ENCODE measurements around the gene SNW1.
"Not testable (repeated sequence)": the region's sequence is repeated elsewhere in the genome, so short reads cannot be mapped to it uniquely, and the experiment has no call there.

Gene SNW1

DNA sequence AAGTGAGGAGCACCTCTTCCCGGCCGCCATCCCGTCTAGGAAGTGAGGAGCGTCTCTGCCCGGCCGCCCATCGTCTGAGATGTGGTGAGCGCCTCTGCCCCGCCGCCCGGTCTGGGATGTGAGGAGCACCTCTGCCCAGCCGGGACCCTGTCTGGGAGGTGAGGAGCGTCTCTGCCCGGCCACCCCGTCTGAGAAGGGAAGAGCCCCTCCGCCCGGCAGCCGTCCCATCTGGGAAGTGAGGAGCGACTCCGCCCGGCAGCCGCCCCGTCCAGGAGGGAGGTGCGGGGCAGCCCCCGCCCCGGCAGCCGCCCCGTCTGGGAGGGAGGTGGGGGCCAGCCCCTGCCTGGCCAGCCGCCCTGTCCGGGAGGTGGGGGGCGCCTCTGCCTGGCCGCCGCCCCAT is 13.5 kb downstream of the SNW1 start:
- DNase-seq, result not testable (repeated sequence)

DNA sequence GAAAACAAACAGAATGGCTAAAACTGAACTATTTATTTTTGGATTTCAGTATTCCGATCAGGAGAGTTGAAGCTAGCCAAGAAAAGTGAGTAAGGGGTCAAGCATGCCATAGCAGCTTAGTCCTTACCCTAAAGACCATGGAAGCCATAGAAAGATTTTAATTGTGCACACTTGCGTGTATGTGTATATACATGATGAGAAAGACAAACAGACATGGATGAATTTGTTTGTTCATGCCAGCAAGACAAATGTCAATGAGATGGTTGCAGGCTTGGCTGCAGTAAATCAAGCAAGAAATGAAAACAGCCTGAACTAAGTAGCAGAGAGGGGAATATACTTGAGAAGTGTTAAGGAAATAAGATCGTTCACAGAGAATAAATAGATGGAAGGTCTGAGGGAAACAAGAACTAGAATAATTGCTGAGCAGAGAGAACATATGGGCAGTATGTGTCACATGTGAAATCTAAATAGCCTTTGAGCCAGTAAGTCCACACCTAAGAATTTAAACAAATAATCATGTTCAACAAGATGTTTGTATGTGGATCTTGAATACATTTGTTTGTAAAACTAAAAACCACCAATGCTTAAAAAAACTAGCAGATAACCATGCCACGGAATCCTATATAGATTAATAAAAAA is 14.8 kb downstream of the SNW1 start:
- no peak for DNase-seq

DNA sequence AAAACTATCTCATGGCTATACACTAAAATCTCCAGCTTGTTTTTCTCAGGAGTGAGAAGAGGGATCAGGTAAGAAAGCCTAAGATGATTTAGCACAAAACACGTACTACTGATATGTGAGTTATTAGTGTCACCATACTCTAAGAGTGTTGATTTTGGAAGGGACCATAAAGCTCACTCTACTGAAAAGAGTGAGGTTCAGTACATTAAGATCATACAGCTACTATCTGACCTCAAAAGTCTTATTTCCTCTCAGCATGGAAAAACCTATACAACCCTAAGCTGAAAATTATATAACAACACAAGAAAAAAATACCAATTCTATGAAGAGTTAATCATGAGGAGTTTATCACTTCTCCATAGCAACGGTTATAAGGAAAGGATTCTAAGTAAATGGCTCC is 19.5 kb downstream of the SNW1 start:
- DNase-seq, result no peak

DNA sequence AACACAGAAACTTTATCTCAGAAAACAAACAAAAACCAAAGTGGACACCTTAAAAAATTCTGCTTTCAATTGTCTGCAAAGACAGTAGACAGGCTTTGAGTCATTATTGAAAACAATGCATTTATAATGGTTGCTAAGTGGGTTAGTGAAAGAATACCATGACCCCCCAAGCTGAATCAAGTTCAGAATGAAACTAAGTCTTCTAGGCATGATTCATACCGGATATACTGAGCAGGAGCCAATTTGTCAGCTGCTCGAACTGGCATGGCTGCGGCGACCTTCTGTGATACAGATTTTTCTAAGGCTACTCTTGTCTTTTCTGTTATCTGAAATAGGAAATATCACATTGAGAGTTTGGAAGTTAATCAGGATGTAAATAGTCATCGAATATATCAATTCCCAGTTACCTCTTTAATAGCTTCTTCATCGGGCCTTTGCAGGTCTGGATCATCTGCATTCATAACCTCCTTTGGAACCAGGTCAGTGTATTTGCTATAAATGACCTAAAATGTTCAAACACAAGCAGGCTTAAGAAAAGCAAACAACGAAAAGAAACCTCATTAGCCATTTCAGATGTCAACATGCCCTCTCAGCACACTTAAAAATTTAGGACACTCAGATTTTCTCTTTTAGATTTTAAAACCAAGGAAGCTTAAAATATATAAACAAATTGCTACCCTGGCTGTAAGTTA is 22.3 kb downstream of the SNW1 start:
- DNase-seq, result no peak

DNA sequence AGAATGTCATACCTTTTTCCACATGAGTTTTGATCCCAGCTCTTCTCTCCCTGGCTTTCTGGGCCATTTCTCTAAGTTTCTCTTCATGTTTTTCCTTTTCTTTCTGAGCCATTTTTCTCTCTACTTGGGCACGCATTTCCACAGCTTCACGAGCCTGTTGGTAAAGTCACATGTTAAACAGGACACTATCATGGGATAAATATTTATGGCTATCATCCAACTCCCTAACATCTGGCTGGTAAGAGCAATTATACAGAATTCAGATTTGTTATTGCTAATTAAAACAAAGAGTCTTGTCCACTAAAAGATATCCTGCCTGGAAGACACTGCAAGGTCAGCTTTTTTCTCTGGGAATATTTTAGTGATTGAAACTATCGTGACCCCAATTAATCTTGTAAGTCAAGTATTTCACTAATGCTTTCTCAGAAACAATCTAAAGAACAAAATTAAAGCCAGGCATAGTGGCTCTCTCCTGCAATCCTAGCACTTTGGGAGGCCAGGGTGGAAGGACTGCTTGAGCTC is 29.9 kb downstream of the SNW1 start:
- no peak for DNase-seq

DNA sequence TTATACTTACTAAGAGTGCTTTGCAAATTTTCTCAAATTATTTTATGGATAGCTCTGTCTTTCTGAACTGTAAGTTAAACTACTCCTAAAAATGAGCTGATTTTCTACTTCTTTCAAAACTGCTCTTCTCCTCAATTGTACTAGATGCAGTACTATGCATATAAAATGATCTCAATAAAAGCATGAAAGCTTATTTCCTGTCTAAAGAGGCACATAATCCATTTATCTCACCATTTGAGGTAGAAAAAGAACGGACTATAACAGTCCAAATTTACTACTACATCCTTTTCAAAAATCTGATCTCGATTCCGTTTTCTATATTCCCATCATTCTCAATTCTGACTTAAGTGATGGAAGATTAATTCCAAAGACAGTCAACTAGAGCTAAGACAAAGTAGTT is 38.7 kb downstream of the SNW1 start:
- DNase-seq, result no peak

DNA sequence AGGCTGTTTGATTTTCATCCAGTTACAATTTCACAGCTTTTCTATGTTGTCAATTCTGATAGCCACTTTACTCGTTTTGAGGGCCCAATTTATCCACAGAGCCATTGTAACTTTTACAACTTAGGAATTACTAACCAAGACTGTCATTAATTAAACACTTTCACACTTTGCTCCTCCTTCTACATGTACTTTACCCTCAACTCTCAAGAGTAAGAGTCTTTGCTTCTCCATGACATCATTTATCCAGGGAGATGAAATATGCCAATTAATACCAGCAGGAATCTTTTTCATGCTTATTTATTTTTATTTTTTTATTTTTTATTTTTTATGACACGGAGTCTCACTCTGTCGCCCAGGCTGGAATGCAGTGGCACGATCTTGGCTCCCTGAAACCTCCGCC is 39.5 kb downstream of the SNW1 start:
- no peak for DNase-seq

DNA sequence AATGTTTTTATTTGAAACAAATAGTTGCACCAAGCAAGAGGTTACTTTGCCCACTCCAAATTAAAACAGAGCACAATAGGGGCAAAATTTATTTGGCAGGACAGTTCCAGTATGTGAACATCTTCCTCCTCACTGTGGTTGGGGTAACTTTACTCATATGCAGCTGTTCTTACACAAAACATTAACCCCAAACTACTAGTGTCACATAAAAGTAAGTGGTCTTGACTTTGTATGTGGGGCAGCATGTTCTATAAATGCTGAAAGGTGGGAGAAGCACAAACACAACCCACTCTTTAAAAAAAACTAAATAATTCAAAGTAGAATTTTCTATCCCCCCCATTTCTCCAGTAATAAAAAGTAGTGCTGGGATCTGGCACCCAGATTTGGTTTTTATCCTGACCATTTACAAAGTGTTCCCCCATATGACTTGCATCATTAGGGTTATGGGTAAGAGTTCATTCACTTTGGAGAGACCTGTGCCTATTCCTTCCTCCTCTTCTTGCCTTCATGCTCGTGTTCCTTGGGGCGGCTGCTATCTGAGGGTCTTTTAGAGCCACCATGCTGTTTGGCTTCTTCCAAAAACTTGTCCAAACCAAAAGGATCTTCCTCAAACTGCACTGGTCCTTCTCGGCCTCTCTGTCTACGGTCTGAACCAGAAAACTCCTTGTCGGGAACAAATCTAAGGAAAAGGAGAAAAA is 43.2 kb downstream of the SNW1 start:
- DNase-seq, result no peak

DNA sequence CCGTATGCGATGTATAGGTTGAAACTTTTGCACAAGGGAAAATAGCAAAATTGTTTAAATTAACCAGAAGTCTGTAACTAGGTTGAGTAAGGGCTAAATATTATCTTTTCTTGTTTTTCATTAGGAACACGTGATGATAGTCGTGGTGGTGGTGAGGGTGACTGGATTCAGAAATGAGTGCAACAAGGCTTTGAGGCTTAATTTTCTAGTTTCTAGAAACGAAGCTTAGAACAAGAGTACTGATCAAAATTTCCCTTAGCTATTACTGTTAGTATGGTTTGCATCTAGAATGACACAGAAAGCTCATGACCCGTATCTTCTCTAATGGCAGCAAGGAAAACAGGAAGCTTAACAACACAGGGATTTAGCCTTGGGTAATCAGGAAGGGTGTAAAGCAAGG is 46.0 kb downstream of the SNW1 start:
- DNase-seq, result no peak

DNA sequence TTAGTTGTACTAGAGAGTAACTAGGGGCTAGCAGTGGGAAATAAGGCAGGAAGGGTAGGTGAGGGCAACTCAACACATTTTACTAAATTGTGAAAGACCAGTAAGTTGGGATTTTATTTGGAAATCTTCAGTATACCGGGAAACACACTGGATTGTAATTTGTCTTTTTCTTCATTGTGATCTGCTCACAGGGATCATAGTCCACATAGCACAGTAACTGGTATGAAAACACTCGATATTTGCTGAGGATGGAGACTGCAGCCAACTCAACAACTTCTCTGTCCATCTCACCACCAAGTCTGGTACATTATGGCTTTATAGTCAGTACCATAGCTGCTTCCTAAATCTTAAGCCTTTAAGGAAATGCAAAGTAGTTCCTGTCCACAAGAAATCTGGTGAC is 50.6 kb downstream of the SNW1 start:
- no peak for DNase-seq

DNA sequence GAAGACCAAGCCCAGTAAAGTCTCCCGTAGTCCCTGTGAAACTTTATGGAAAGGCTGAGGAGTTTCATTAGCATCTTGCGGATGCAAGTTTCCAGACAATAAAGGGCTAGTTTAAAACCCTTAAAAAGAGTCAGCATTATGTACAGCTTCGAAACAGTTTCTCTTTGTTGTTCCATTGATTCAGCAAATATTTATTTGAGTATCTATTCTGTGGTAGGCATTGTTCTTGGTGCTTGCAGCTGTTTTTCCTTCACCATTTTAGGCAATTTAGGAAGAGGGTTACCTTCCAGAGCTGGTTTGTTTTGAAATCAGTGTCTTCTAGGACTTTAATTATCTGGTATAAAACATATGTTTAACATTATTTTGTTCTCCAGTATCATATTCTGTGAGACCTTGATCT is 51.5 kb downstream of the SNW1 start:
- DNase-seq, result no peak

DNA sequence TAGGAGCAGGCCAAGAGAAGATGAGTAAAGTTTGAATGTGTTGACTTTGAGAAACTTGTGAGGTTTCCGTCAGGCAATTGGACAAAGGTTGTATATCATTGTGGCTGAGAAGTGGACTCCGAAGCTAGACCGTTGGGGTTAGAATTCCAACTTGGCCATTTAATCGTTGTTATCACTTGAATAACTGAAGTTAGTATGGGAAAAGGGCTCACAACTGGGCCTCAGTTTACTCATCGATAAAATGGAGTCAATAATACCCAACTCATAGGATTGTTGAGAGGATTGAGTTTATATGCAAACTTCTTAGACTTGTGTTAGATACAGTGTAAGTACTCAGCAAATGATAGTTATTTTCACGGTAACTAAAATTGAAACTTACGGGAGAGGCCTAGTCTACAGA is 52.2 kb downstream of the SNW1 start:
- DNase-seq, result no peak

DNA sequence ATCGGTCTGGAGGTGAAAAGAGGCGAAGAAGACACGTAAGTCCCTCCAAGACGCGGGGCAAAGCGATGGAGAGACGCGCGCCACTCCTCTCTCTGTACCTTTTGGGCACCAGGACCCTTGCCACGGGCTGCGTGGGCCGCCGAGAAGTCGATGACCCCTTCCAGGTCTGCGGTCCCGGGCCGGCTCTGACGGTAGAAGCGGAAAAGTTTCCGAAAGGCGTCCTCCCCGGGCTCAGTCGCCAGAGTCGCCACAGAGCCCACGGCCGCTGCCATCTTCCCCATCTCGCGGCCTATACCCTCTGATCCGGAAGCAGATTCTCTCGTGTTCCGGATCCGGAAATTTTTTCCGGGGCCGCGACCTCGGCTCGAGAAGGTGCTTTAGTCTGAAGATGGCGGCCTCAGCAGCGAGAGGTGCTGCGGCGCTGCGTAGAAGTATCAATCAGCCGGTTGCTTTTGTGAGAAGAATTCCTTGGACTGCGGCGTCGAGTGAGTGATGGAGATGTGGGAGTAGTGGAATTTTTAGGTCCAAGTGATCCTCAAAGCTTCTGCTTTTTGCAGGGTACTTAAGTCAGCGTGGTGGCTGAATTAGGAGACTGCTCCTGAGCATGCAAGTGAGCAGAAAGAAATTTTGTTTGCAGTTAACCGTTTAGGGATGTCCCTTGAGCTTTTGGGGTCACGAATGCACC is 53.1 kb downstream of the SNW1 start, which contains the start of the genes ALKBH1 and SLIRP:
Gene ALKBH1, minus strand, starts transcription at position 300 of the 685 bp plus-strand sequence. Its CDS starts 19 bp downstream, at position 281.
Gene SLIRP, plus strand, starts transcription at position 380 of the 685 bp plus-strand sequence. Its CDS starts 9 bp downstream, at position 389.
- DNase-seq, result peak; percentile 52

DNA sequence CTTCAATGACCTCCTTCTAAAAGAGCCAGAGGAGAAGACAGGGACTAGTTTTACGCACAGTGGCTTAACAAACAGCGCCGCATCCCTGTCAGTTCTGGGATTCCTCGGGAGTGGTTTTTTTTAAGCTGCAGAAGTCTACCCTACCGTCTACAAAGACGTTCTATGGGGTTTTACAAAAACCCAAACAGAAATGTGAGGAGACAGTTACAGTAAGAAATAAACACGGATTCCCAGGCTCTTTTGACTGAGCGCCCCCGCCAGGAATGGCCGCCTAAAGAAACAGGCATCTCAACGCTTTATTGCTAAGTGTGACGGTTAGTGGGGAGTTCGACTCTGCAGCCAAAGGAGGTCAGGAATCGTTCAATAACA is 53.6 kb downstream of the SNW1 start:
- peak; percentile 2 for DNase-seq

DNA sequence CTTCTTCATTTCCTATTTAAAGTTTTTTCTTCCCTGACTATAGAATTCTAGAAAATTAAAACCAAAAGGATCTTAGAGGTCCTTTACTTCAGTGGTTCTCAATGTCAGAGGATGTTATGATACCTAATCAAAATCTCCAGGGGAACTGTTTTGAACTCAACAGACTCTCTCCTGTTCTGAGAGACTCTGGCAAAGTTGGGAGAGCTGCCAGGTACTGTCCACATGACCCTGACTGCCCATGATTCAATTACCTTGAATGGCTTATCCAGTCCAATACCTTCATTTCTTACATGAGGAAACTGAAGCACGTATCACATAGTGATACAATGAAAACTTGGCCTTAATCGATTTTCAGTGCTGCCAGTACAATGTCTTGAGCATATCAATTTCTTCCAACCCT is 69.7 kb downstream of the SNW1 start:
- DNase-seq, result no peak

DNA sequence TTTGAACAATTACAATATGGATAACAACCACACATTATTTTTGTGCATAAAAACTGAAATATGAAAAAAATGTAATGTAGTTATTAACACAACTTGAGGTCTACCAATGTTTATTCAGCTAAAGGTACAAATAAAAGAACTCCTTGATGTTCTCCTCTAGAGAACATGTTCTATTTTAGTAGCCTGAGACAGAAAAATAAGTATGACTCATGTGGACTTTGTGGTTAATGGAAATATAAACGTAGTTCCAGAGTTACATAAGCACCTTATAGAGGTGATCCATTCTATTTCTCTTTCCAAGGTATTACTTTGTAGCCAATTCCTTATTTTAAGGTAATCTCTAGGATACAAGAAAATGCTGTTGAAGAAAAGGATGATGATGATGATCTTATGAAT is 78.8 kb downstream of the SNW1 start:
- no peak for DNase-seq

DNA sequence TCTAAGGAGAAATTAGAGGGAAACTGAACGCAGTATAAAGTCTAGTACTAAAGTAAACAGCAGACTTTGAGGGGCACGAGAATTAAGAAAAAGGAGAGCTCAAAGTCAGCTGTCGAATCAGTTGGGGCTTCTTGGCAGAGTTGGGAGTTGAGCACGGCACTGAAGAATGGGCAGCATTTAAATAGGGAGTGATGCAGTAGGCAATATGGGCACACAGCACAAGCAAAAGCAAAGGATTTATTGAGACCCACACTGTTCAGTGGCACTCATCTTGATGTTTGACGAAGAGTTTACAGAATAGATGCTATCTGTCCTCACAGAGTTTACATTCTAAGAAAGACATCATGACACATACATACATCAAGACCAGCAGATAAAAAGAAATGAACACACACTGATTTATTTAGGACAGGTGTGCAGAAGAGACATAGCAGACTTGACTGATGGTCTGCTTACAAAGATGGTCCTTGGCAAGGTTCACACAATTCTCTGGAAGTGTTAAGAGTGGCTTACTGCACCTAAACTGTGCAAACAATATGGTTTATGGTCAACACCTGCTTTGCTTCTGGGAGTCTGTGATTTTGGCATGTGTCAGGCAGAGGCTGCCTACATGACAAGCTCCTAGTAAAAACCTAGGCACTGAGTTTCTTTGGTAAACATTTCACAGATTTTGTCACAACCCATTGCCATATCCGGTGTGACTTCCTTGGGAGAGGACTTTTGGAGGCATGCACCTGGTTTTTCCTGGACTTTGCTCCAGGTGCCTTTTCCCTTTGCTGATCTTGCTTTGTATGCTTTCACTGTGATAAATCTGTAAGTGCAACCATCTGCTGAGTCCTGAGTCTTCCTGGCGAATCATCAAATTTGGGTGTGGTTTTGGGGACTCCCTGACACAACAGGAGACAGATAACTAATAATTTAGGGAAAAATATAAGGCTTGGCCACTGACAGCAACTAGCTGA is 79.5 kb downstream of the SNW1 start:
- DNase-seq, result no peak

DNA sequence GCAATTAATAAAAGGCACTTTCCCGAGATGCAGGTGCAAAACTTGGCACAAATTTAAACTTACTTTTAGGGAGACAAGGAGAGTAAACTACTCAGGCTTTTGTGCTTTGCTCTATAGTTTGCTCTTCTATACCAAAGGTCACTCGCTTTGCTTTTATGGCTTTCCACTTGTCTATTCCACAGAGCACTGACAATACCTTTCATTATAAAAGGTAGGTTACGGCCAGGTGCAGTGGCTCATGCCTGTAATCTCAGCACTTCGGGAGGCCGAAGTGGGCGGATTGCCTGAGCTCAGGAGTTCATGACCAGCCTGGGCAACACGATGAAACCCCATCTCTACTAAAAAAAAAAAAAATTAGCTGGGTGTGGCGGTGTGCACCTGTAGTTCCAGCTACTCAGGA is 86.0 kb downstream of the SNW1 start:
- DNase-seq, result no peak

DNA sequence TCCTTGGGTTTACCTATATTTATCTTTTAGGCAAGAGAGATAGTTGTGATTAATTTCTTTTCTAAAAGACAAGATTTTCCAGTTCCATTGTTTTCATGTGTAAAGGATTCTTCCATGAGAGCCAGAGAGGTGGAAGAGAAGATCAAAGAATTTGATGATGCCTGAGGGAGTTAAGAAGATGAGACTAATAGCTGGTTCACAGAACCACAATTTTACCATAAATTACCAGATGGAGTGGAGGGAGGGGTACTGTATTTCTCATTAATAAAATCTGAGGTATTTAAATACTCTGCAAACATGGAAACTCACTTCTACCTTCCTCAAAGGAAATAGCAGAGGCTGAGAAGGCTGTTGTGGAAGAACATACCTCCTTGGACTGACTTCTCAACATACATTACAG is 87.8 kb downstream of the SNW1 start:
- DNase-seq, result no peak
